A673 (cell line): Measurements from ENCODE around the gene TSEN15.

Experiments
- EZH2 ChIP-seq: fragments of 200-600 bp; sonication (generic); IDR thresholded peaks from 2 replicates; pipeline ENCODE4 v1.6.1; 2017; ENCODE audit warnings: borderline replicate concordance, low read depth, mild to moderate bottlenecking, mixed read lengths, antibody characterized with exemption, low read length; ENCODE audit not compliant: poor library complexity, severe bottlenecking
- TF ChIP-seq, protein P1 (sequence below): fragments of 300-800, 200-600 bp; sonication (generic); conservative IDR thresholded peaks from 2 replicates; pipeline ENCODE4 v1.5.1; 2017; ENCODE audit warnings: low read depth, mild to moderate bottlenecking, antibody characterized with exemption, low read length, moderate library complexity, mixed read lengths

DNA sequence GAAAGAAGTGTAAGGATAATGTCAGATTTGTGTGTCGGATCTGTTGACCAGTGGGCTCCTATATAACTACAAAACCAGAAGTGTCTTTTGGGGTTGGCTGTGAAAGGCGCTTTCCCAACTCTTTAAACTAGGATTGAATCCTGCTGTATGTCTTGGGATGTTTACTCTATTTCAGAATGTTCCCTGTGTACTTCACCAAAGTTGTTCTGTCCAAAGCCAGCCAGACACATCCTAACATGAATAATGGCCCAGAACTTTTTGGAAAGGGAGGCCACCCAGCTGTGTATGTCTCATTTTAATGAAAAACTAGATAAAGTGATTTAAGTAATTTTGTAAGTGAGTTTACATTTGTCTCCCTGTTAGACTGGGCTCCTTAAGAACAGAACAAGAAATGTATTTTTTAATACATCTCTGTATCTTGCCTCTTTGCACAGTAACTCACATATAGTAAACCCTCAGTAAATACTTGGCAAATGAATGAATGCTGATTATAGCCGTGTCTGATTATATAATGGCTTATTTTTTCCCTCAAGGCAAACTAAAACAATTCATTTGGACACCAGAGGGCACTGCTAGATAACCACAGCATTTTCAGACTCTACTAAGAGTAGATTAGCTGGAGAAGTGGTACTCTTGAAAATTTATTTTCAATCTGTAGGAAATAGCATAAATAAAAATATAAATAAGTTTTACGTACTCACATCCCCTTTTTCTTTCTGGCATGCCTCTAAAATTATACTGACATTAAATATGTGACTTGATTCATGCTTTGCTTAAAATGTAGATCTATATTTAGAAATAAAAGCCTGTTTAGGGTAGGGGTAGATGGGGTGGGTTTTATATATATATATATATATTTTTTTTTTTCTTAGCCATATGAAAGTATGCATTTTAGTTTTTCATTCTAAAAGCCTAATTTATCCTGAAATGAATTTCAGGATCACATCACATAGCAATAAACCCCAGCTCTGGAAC is 23.8 kb downstream of the TSEN15 start:
- TF ChIP-seq, protein P1, sequence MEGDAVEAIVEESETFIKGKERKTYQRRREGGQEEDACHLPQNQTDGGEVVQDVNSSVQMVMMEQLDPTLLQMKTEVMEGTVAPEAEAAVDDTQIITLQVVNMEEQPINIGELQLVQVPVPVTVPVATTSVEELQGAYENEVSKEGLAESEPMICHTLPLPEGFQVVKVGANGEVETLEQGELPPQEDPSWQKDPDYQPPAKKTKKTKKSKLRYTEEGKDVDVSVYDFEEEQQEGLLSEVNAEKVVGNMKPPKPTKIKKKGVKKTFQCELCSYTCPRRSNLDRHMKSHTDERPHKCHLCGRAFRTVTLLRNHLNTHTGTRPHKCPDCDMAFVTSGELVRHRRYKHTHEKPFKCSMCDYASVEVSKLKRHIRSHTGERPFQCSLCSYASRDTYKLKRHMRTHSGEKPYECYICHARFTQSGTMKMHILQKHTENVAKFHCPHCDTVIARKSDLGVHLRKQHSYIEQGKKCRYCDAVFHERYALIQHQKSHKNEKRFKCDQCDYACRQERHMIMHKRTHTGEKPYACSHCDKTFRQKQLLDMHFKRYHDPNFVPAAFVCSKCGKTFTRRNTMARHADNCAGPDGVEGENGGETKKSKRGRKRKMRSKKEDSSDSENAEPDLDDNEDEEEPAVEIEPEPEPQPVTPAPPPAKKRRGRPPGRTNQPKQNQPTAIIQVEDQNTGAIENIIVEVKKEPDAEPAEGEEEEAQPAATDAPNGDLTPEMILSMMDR: peak; percentile 86
- no peak for TF ChIP-seq EZH2
